ENCODE measurements around the gene PHLPP1. TPM values are rescaled to one million over a fixed set of nuclear protein-coding genes. Genes with fewer than 3 reads are reported as not detected.

Gene PHLPP1
- total RNA-seq, 2 donors from 2014 or later, result 22.1 to 24.2 TPM

DNA sequence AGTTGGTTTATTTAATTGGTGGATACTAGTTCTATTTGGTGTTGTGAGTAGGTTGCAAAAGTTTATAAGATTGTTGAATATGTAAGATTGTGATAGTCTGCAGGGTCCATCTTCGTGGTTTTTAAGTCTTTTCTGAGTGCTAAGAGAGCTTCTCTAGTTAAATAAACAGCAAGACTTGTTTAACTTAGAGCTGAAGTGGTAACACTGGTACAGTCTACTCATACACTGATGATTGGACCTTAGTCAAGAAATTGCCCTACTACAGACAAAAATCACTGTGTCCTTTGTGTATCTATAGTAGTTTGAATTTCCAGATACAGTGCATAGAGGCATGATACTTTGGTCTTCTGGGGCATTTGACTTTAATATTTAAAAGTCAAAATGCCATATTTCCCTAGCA lies 94.6 kb downstream of the PHLPP1 start:
- intact Hi-C loops (cut with DNase I), result no loop called here
- TF ChIP-seq, protein P1, sequence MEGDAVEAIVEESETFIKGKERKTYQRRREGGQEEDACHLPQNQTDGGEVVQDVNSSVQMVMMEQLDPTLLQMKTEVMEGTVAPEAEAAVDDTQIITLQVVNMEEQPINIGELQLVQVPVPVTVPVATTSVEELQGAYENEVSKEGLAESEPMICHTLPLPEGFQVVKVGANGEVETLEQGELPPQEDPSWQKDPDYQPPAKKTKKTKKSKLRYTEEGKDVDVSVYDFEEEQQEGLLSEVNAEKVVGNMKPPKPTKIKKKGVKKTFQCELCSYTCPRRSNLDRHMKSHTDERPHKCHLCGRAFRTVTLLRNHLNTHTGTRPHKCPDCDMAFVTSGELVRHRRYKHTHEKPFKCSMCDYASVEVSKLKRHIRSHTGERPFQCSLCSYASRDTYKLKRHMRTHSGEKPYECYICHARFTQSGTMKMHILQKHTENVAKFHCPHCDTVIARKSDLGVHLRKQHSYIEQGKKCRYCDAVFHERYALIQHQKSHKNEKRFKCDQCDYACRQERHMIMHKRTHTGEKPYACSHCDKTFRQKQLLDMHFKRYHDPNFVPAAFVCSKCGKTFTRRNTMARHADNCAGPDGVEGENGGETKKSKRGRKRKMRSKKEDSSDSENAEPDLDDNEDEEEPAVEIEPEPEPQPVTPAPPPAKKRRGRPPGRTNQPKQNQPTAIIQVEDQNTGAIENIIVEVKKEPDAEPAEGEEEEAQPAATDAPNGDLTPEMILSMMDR (IDR thresholded peaks at IDR 0.05), result no peak
- H3K4me3 ChIP-seq, result no peak overlapping the region
- H3K4me1 ChIP-seq, result peaks cover 3% of the 10 kb centered on the region
- H3K36me3 ChIP-seq, result no peaks in the 10 kb centered on the region
- no peak for DNase-seq
- H3K9me3 ChIP-seq, result no peaks in the 10 kb centered on the region
- H3K27ac ChIP-seq, result no peak overlapping the region
- no peak overlapping the region for H3K9ac ChIP-seq (ENCODE audit: low read depth in 2 of 2, low read length in 2 of 2)
- H3K27me3 ChIP-seq, result no peaks in the 10 kb centered on the region

GRCh38 chr18:62810682-62811081 lies 95.3 kb downstream of the PHLPP1 start:
- intact Hi-C loops (cut with DNase I), result no loop called here
- no peak overlapping the region for H3K27ac ChIP-seq
- peaks cover 7% of the 10 kb centered on the region for H3K4me1 ChIP-seq
- H3K27me3 ChIP-seq, result no peaks in the 10 kb centered on the region
- no peak overlapping the region for H3K9ac ChIP-seq (ENCODE audit: low read depth in 2 of 2, low read length in 2 of 2)
- H3K9me3 ChIP-seq, result no peaks in the 10 kb centered on the region
- TF ChIP-seq, protein P1 (IDR thresholded peaks at IDR 0.05), result no peak
- H3K4me3 ChIP-seq, result no peak overlapping the region
- no peak for DNase-seq
- no peaks in the 10 kb centered on the region for H3K36me3 ChIP-seq

- H3K36me3 ChIP-seq, result no peaks in the 10 kb centered on the region
- no peak overlapping the region for H3K9ac ChIP-seq (ENCODE audit: low read depth in 2 of 2, low read length in 2 of 2)
- no peaks in the 10 kb centered on the region for H3K9me3 ChIP-seq
- TF ChIP-seq, protein P1 (IDR thresholded peaks at IDR 0.05), result no peak
- no peak for DNase-seq
- no peak overlapping the region for H3K27ac ChIP-seq
- H3K4me3 ChIP-seq, result no peak overlapping the region
- H3K4me1 ChIP-seq, result peaks cover 8% of the 10 kb centered on the region
- intact Hi-C loops (cut with DNase I), result no loop called here
- no peaks in the 10 kb centered on the region for H3K27me3 ChIP-seq
Measured at GRCh38 chr18:62811674-62812073, 96.3 kb downstream of the PHLPP1 start.

DNA sequence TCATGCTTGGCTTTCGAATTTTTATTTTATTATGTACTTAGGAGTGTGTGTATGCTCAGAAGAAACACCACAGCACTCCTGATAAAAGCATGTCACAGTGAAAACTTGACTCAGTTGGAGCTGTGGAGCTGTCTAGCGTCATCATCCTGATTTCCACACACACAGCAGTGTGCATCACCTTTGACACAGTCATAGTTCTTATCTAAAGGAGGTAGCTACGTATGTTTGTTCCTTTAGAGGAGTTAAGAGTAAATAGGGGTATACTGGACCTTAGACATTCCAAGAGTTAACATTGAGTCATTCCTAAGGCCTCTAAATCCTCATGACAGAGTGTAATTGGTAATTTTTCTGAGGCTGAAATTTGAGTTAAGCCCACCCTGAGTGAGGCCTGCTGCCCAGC lies 96.9 kb downstream of the PHLPP1 start:
- Histone ChIP-seq H3K4me1 (peaks cover 8% of the 10 kb centered on the region), H3K27me3 (no peaks in the 10 kb centered on the region), H3K9ac (ENCODE audit: low read depth in 2 of 2, low read length in 2 of 2) (no peak overlapping the region), H3K36me3 (no peaks in the 10 kb centered on the region), H3K27ac (no peak overlapping the region), H3K9me3 (no peaks in the 10 kb centered on the region), H3K4me3 (no peak overlapping the region)
- intact Hi-C loops (cut with DNase I), result no loop called here
- DNase-seq, result no peak
- TF ChIP-seq, protein P1 (IDR thresholded peaks at IDR 0.05), result no peak

GRCh38 chr18:62812876-62813275 lies 97.5 kb downstream of the PHLPP1 start:
- Histone ChIP-seq H3K9me3 (no peaks in the 10 kb centered on the region), H3K4me1 (peaks cover 8% of the 10 kb centered on the region), H3K9ac (ENCODE audit: low read depth in 2 of 2, low read length in 2 of 2) (no peak overlapping the region), H3K36me3 (no peaks in the 10 kb centered on the region), H3K4me3 (no peak overlapping the region), H3K27ac (no peak overlapping the region), H3K27me3 (no peaks in the 10 kb centered on the region)
- TF ChIP-seq, protein P1 (IDR thresholded peaks at IDR 0.05), result no peak
- intact Hi-C loops (cut with DNase I), result no loop called here
- no peak for DNase-seq
